Measurements from ENCODE around the gene SRGAP3. TPM values are rescaled to one million over a fixed set of nuclear protein-coding genes. Genes with fewer than 3 reads are reported as not detected.

SRGAP3 gene
- total RNA-seq, 2 experiments from 2014 or later, result 2.2 to 3.5 TPM

GRCh38 chr3:9107738-9108137, 141.7 kb downstream of the SRGAP3 start:
- intact Hi-C loops (cut with micrococcal nuclease), result no loop called here
- Mint-ChIP-seq H3K27ac (no peak overlapping the region), H3K27me3 (no peaks in the 10 kb centered on the region), H3K4me1 (ENCODE audit: low read depth) (no peaks in the 10 kb centered on the region), H3K4me3 (no peak overlapping the region), H3K36me3 (no peaks in the 10 kb centered on the region), H3K9me3 (no peaks in the 10 kb centered on the region)
- ChIA-PET CTCF (no interaction called here), POLR2A (no interaction called here)
- DNase-seq, result no peak

DNA sequence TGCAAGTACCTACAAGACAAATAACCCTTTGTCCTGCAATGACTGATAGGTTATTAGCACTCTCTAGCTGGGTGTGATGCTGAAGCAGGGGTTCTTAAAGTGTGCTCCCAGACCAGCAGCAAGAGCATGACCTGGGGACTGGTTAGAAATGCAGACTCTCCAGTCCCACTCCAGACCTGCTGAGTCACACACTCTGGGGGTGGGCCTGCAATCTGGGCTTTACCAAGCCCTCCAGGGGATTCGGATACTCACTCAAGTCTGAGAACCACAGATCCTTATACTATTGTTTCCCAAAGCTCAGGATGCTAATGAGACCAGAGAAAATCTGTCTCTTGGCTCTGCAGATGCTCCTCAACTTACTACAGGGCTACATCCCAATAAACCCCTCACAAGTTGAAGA, 144.0 kb downstream of the SRGAP3 start:
- intact Hi-C loops (cut with micrococcal nuclease), result no loop called here
- Mint-ChIP-seq H3K4me3 (no peak overlapping the region), H3K27ac (no peak overlapping the region), H3K36me3 (no peaks in the 10 kb centered on the region), H3K9me3 (no peaks in the 10 kb centered on the region), H3K27me3 (no peaks in the 10 kb centered on the region), H3K4me1 (ENCODE audit: low read depth) (no peaks in the 10 kb centered on the region)
- no peak for DNase-seq
- ChIA-PET POLR2A (no interaction called here), CTCF (interaction anchor here (0.7 kb wide), 1 partner anchor 111 kb away, joined by 3 read pairs; no protein-coding TSS in a partner anchor)

GRCh38 chr3:9104121-9104520, 145.3 kb downstream of the SRGAP3 start:
- Mint-ChIP-seq H3K4me1 (ENCODE audit: low read depth) (no peaks in the 10 kb centered on the region), H3K4me3 (no peak overlapping the region), H3K27me3 (no peaks in the 10 kb centered on the region), H3K36me3 (no peaks in the 10 kb centered on the region), H3K9me3 (no peaks in the 10 kb centered on the region), H3K27ac (no peak overlapping the region)
- no peak for DNase-seq
- CTCF ChIA-PET, result interaction anchor here (0.8 kb wide), 1 partner anchor 198 kb away, joined by 4 read pairs; no protein-coding TSS in a partner anchor
- POLR2A ChIA-PET, result no interaction called here
- intact Hi-C loops (cut with micrococcal nuclease), result no loop called here

DNA sequence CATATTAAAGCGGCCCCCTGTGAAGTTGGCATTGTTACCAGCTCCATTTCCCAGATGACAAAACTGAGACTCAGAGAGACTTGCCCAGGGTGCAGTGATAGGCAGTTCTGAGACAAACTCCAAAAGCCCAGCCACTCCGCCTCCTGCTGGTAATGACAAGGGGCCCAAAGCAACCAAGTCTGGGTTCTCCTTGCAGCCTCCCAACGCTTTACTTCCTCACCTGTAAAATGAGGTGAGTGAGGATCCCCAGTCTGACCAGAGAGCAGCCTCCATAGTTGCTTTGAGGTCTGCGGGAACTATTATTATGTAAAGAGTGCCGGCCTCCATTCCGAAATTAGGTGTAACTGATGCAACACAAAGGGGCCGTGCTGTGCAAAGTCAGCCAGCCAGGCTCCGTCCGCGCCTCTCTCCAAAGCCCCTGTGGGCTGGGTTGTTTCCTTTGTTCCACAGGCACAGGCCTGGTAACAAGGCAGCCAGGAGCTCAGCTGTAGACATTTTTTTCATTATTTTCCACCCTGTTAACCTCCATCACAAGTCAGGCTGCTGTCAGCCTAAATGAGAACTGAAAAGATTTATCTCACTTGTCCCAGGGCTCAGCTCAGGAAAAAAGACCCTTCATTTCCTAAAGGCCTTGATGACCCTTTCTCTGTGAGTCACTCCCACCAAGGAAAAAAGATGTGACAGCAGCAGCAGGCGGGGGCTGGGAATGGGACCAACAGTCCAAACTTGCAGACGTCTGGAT, 147.0 kb downstream of the SRGAP3 start:
- Mint-ChIP-seq H3K9me3 (no peaks in the 10 kb centered on the region), H3K27ac (no peak overlapping the region), H3K27me3 (no peaks in the 10 kb centered on the region), H3K36me3 (no peaks in the 10 kb centered on the region), H3K4me1 (ENCODE audit: low read depth) (no peaks in the 10 kb centered on the region), H3K4me3 (no peak overlapping the region)
- DNase-seq, result no peak
- ChIA-PET POLR2A (no interaction called here), CTCF (no interaction called here)
- intact Hi-C loops (cut with micrococcal nuclease), result no loop called here

DNA sequence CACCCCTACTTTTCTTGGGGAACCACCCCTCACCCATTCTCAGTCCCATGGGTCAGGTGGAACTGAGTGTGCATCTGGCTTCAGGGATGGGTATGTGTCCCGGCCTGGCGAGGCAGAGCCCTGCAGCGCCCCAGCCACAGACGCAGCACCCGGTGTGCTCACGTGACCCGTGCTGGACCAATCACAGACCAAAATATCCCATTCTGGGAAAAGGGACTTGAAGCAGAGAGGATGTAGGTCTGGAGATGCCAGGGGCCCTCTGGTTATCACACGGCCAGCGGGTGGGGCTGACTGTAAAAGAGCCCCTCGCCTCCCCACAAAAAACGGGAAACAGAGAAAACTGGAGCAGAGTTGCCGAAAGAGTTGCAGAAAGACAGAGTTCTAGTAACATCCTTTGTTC, 148.2 kb downstream of the SRGAP3 start:
- H3K36me3 Mint-ChIP-seq, result no peaks in the 10 kb centered on the region
- intact Hi-C loops (cut with micrococcal nuclease), result no loop called here
- H3K27me3 Mint-ChIP-seq, result no peaks in the 10 kb centered on the region
- CTCF ChIA-PET, result no interaction called here
- no peak for DNase-seq
- H3K4me3 Mint-ChIP-seq, result no peak overlapping the region
- H3K4me1 Mint-ChIP-seq (ENCODE audit: low read depth), result no peaks in the 10 kb centered on the region
- no peak overlapping the region for H3K27ac Mint-ChIP-seq
- POLR2A ChIA-PET, result no interaction called here
- no peaks in the 10 kb centered on the region for H3K9me3 Mint-ChIP-seq

DNA sequence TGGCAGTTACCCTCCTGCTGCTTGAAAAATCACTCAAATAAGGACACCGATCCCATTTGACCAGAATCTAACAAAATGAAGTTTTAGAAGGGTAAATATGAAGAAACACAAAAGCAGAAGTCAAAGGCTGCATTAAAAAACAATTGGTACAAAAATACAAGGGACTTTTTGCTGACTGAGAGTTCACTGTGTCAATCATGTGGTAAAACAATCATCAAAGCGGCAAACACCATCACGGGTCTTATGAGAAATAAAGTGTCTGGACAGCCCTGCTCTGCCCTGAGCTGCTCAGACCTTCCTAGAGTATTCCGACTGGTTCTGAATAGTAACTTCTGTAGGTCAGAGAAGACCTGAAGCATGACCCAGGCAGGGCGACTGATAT, 148.9 kb downstream of the SRGAP3 start:
- CTCF ChIA-PET, result no interaction called here
- H3K27me3 Mint-ChIP-seq, result no peaks in the 10 kb centered on the region
- POLR2A ChIA-PET, result no interaction called here
- no peaks in the 10 kb centered on the region for H3K4me1 Mint-ChIP-seq (ENCODE audit: low read depth)
- H3K9me3 Mint-ChIP-seq, result no peaks in the 10 kb centered on the region
- no peak overlapping the region for H3K4me3 Mint-ChIP-seq
- H3K36me3 Mint-ChIP-seq, result no peaks in the 10 kb centered on the region
- H3K27ac Mint-ChIP-seq, result no peak overlapping the region
- intact Hi-C loops (cut with micrococcal nuclease), result no loop called here
- DNase-seq, result no peak

- intact Hi-C loops (cut with micrococcal nuclease), result no loop called here
- H3K36me3 Mint-ChIP-seq, result no peaks in the 10 kb centered on the region
- no peaks in the 10 kb centered on the region for H3K4me1 Mint-ChIP-seq (ENCODE audit: low read depth)
- no peaks in the 10 kb centered on the region for H3K27me3 Mint-ChIP-seq
- H3K27ac Mint-ChIP-seq, result no peak overlapping the region
- ChIA-PET POLR2A (no interaction called here), CTCF (no interaction called here)
- H3K9me3 Mint-ChIP-seq, result no peaks in the 10 kb centered on the region
- H3K4me3 Mint-ChIP-seq, result no peak overlapping the region
- DNase-seq, result no peak
These were observed 149.5 kb downstream of the SRGAP3 start for GRCh38 chr3:9099702-9100512.

DNA sequence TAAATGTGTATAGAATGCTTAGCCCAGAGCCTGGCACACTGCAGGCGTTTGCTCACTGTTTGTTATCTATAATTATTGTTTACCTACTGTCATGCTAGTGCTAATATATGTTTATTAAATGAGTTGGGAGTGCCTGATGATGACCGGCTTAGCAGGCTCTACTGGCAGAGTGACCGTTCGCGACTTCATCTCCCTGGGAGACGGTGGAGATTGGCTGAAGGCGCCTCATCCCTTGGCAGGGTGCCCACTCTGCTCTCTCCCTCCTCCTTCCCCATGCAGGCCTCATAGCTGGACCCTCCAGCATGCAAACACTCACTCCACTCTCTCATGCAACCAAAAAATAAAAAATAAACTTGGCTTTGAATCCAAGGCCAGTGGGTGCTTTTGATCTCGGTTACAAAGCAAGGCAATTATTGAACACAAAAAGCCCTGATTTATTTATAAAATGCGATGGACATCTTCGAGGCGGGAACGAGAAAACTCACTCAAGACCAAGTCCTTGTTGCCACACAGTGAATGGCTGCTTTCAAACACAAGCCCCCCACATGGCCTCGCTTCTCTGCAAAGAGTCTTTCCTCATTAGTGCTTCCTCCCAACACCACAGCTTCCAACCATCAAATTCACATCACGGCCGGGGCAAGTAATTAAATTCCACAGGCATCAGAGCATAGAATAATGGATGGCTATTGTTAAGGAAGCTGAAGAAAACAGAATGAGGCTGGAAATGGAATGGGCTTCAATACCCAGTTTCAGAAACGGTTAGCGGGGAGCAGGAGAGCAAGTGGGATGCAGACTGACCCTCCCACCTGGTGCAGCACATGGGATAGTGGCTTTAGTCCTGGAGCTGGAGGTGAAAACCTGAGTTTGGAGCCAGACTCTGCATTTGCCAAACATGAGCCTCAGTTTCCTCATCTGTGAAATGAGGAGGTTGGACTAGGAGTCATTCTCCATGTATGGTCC, 150.4 kb downstream of the SRGAP3 start:
- Mint-ChIP-seq H3K9me3 (no peaks in the 10 kb centered on the region), H3K27ac (no peak overlapping the region), H3K36me3 (no peaks in the 10 kb centered on the region), H3K4me1 (ENCODE audit: low read depth) (no peaks in the 10 kb centered on the region), H3K4me3 (no peak overlapping the region), H3K27me3 (no peaks in the 10 kb centered on the region)
- POLR2A ChIA-PET, result no interaction called here
- CTCF ChIA-PET, result no interaction called here
- no peak for DNase-seq
- intact Hi-C loops (cut with micrococcal nuclease), result no loop called here

- H3K27ac Mint-ChIP-seq, result no peak overlapping the region
- no peak overlapping the region for H3K4me3 Mint-ChIP-seq
- no peaks in the 10 kb centered on the region for H3K36me3 Mint-ChIP-seq
- ChIA-PET POLR2A (no interaction called here), CTCF (interaction anchor here (1.0 to 1.1 kb wide), 2 partner anchors 152 to 205 kb away, joined by 3 to 5 read pairs; partner anchors contain the start of gene SRGAP3)
- H3K9me3 Mint-ChIP-seq, result no peaks in the 10 kb centered on the region
- no peaks in the 10 kb centered on the region for H3K27me3 Mint-ChIP-seq
- no peaks in the 10 kb centered on the region for H3K4me1 Mint-ChIP-seq (ENCODE audit: low read depth)
- no peak for DNase-seq
- intact Hi-C loops (cut with micrococcal nuclease), result no loop called here
These were observed 152.0 kb downstream of the SRGAP3 start for GRCh38 chr3:9097495-9097894.

GRCh38 chr3:9091486-9092235, 157.8 kb downstream of the SRGAP3 start:
- POLR2A ChIA-PET, result no interaction called here
- no peak for DNase-seq
- intact Hi-C loops (cut with micrococcal nuclease), result no loop called here
- Mint-ChIP-seq H3K4me3 (no peak overlapping the region), H3K4me1 (ENCODE audit: low read depth) (no peaks in the 10 kb centered on the region), H3K9me3 (no peaks in the 10 kb centered on the region), H3K36me3 (no peaks in the 10 kb centered on the region), H3K27ac (no peak overlapping the region), H3K27me3 (no peaks in the 10 kb centered on the region)
- CTCF ChIA-PET, result no interaction called here

DNA sequence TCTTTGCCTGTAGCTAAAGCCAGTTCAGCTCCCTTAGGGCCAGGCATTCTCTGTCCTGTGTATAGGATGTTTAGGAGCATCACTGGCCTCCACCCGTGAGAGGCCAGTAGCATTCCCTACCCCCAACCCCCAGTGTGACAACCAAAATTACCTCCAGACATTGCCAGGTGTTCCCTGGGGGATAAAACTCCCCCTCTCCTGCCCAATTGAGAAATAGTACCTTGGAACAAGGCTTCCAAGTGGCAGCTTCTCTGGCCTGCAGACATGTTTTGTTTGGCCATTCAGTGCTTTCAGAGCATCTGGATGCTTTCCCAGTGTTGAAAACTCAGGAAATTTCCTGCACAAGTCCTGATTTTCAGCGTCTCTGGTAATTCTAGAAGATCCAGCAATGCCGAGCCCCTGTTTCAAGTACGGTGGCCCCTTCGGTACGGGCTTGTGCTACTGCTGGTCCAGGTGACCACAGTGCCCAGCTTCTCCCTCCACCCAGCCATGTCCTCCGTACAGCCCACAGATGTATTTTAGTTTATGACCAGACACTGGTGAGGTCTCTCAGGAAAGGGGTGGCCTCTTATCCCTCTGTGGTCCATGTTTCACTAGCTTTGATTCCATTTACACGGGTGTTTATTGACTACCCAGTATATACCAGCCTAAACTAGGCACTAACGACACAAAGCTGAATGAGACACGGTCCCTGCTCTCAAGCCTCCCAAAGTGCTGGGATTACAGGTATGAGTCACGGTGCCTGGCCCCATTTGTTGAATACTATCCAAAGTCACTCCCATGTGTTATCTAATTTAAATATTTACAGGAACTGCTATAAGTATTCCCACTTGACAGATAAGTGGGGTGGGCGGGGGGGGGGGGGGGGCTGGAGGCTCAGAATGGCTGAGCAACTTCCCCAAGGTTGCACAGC, 160.7 kb downstream of the SRGAP3 start:
- no peaks in the 10 kb centered on the region for H3K27me3 Mint-ChIP-seq
- CTCF ChIA-PET, result no interaction called here
- DNase-seq, result no peak
- H3K36me3 Mint-ChIP-seq, result no peaks in the 10 kb centered on the region
- H3K9me3 Mint-ChIP-seq, result no peaks in the 10 kb centered on the region
- intact Hi-C loops (cut with micrococcal nuclease), result no loop called here
- no peak overlapping the region for H3K27ac Mint-ChIP-seq
- no peak overlapping the region for H3K4me3 Mint-ChIP-seq
- no peaks in the 10 kb centered on the region for H3K4me1 Mint-ChIP-seq (ENCODE audit: low read depth)
- POLR2A ChIA-PET, result no interaction called here
